Keratinocyte (primary cell): ENCODE data around the gene SUN2. TPM values are rescaled to one million over a fixed set of nuclear protein-coding genes. Genes with fewer than 3 reads are reported as not detected.

ENCODE experiments used
- DNase-seq: peaks from one replicate; pipeline ENCODE4 v3.0.0-alpha.2; 2011; ENCODE audit warnings: low read depth, missing footprints, low spot score
- FAIRE-seq: peaks from 2 replicates; lab custom pipeline; 2011; peaks lifted over from hg19 to GRCh38; lab: Jason Lieb, UNC
- H2AFZ ChIP-seq: 2 replicates; pipeline ENCODE4 v1.6.0; 2012; ENCODE audit warnings: low read length, control low read depth, inconsistent platforms; ENCODE audit not compliant: control insufficient read depth
- H3K27ac ChIP-seq: 2 replicates; pipeline ENCODE4 v1.5.1; 2011; ENCODE audit warnings: low read length; ENCODE audit not compliant: control insufficient read depth, insufficient read depth
- H3K27me3 ChIP-seq: 3 replicates; pipeline ENCODE4 v1.6.0; 2011; ENCODE audit warnings: low read length; ENCODE audit not compliant: control insufficient read depth, insufficient read depth; ENCODE audit errors: extremely low read depth
- H3K36me3 ChIP-seq, 2 experiments: 2 replicates in 1 of 2; 3 replicates in 1 of 2; pipeline ENCODE4 v1.5.1; 2011; ENCODE audit warnings: low read length in 2 of 2, mild to moderate bottlenecking in 1 of 2; ENCODE audit not compliant: control insufficient read depth in 2 of 2, insufficient read depth in 2 of 2; ENCODE audit errors: extremely low read depth in 1 of 2
- H3K4me1 ChIP-seq: 3 replicates; pipeline ENCODE4 v1.5.1; 2011; ENCODE audit warnings: low read length; ENCODE audit not compliant: control insufficient read depth, insufficient read depth; ENCODE audit errors: extremely low read depth
- H3K4me2 ChIP-seq: 3 replicates; pipeline ENCODE4 v1.6.0; 2011; ENCODE audit warnings: low read depth, low read length; ENCODE audit not compliant: control insufficient read depth, insufficient read depth; ENCODE audit errors: extremely low read depth
- H3K4me3 ChIP-seq, 3 experiments: fragments of 200-600 bp in 1 of 3; sonication (generic) in 1 of 3; 2 replicates in 2 of 3; 3 replicates in 1 of 3; pipeline ENCODE4 v1.5.1; 2011 to 2016; ENCODE audit warnings: low read length in 3 of 3, mild to moderate bottlenecking in 3 of 3, control low read depth in 2 of 3, inconsistent platforms in 1 of 3, low read depth in 1 of 3, mixed read lengths in 1 of 3, mixed run types in 1 of 3, moderate library complexity in 1 of 3; ENCODE audit not compliant: control insufficient read depth in 2 of 3, insufficient read depth in 2 of 3; ENCODE audit errors: extremely low read depth in 1 of 3
- H3K79me2 ChIP-seq: 2 replicates; pipeline ENCODE4 v1.6.0; 2012; ENCODE audit warnings: low read length; ENCODE audit not compliant: control insufficient read depth, insufficient read depth
- H3K9ac ChIP-seq: 3 replicates; pipeline ENCODE4 v1.6.0; 2011; ENCODE audit warnings: low read length; ENCODE audit not compliant: control insufficient read depth, insufficient read depth; ENCODE audit errors: extremely low read depth
- H3K9me1 ChIP-seq: 3 replicates; pipeline ENCODE4 v1.6.0; 2011; ENCODE audit warnings: low read length; ENCODE audit not compliant: control insufficient read depth, insufficient read depth; ENCODE audit errors: extremely low read depth
- H3K9me3 ChIP-seq: 2 replicates; pipeline ENCODE4 v1.5.1; 2012; ENCODE audit warnings: low read depth, low read length; ENCODE audit not compliant: control insufficient read depth
- H4K20me1 ChIP-seq: 3 replicates; pipeline ENCODE4 v1.6.0; 2011; ENCODE audit warnings: low read length; ENCODE audit not compliant: control insufficient read depth, insufficient read depth; ENCODE audit errors: extremely low read depth
- EZH2 ChIP-seq: IDR thresholded peaks from one replicate; pipeline ENCODE4 v1.6.1; 2012; ENCODE audit warnings: inconsistent platforms, mild to moderate bottlenecking, low read length, moderate library complexity
- dilution Hi-C: fragments of 300-500 bp; cut with MboI; formaldehyde crosslinking; loops from one replicate; pipeline ENCODE4 v1.7.0; 2020; ENCODE audit warnings: low sequenced_read_pairs; ENCODE audit not compliant: extremely low pct_ligation_motif_present
- polyA plus RNA-seq, 5 experiments: library from polyadenylated mRNA; depleted of rRNA in 3 of 5; stranded (reverse) in 3 of 5; stranded (forward) in 1 of 5; unstranded in 1 of 5; fragments of >200 nt; gene quantifications; 1 replicate in 1 of 5; 2 replicates in 3 of 5; 3 replicates in 1 of 5; pipeline versions ENCODE4 v1.2.1 to v1.2.3, GENCODE V29; 2011 to 2012; ENCODE audit warnings: missing spikeins in 2 of 5, low read depth in 1 of 5, low replicate concordance in 1 of 5
- TF ChIP-seq, protein P1 (sequence below), 3 experiments: IDR thresholded peaks in 1 of 3; conservative IDR thresholded peaks in 1 of 3; optimal IDR thresholded peaks in 1 of 3; 2 replicates in 2 of 3; 3 replicates in 1 of 3; pipeline versions ENCODE3 to v1.5.1; 2011; ENCODE audit warnings: low read length in 3 of 3, mild to moderate bottlenecking in 3 of 3, moderate library complexity in 2 of 3, control low read depth in 1 of 3, inconsistent platforms in 1 of 3; ENCODE audit not compliant: insufficient read depth in 2 of 3; ENCODE audit errors: extremely low read depth in 1 of 3

SUN2 gene
- polyA plus RNA-seq, 1 donor (not counting 4 experiments of a cell fraction or from before 2014, with no cell fraction given): 15.9 TPM

DNA sequence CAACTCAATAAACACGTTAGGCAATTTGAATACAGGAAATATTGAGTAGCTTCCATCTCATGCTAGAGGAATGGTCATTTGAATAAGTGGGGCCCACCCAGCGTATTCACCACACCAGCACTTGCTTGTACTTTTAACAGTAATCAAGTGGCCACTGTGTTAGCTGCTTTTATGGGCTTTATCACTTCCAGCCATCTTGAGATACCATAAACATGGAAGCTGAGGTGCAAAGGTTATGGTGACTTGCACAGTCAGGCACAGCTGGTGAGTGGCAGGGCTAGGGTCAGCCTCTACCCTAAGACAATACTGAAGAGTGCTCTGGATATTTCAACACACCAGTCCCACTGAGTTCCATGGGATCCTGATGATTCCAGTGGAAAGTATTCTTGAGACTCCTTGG, 61.7 kb downstream of the SUN2 start:
- no peaks in the 10 kb centered on the region for H4K20me1 ChIP-seq
- H3K9ac ChIP-seq: no peak overlapping the region
- H3K27ac ChIP-seq: no peak overlapping the region
- peaks cover 11 to 22% of the 10 kb centered on the region in 2 experiments for H3K36me3 ChIP-seq
- H3K27me3 ChIP-seq: no peaks in the 10 kb centered on the region
- H3K4me1 ChIP-seq: peaks cover 38% of the 10 kb centered on the region
- no peak for TF ChIP-seq EZH2
- TF ChIP-seq, protein P1, sequence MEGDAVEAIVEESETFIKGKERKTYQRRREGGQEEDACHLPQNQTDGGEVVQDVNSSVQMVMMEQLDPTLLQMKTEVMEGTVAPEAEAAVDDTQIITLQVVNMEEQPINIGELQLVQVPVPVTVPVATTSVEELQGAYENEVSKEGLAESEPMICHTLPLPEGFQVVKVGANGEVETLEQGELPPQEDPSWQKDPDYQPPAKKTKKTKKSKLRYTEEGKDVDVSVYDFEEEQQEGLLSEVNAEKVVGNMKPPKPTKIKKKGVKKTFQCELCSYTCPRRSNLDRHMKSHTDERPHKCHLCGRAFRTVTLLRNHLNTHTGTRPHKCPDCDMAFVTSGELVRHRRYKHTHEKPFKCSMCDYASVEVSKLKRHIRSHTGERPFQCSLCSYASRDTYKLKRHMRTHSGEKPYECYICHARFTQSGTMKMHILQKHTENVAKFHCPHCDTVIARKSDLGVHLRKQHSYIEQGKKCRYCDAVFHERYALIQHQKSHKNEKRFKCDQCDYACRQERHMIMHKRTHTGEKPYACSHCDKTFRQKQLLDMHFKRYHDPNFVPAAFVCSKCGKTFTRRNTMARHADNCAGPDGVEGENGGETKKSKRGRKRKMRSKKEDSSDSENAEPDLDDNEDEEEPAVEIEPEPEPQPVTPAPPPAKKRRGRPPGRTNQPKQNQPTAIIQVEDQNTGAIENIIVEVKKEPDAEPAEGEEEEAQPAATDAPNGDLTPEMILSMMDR (optimal IDR thresholded peaks at IDR 0.05 in 1 of 3, IDR thresholded peaks at IDR 0.05 in 1 of 3, conservative IDR thresholded peaks at IDR 0.05 in 1 of 3; ENCODE audit: extremely low read depth in 1 of 3, insufficient read depth in 2 of 3, low read length in 3 of 3): no peak
- FAIRE-seq: no peak
- no peaks in the 10 kb centered on the region for H3K9me1 ChIP-seq
- H3K79me2 ChIP-seq: peaks cover 70% of the 10 kb centered on the region
- DNase-seq: no peak
- dilution Hi-C loops: no loop called here
- no peaks in the 10 kb centered on the region for H3K9me3 ChIP-seq
- no peak overlapping the region for H3K4me3 ChIP-seq
- no peak overlapping the region for H2AFZ ChIP-seq
- no peak overlapping the region for H3K4me2 ChIP-seq

DNA sequence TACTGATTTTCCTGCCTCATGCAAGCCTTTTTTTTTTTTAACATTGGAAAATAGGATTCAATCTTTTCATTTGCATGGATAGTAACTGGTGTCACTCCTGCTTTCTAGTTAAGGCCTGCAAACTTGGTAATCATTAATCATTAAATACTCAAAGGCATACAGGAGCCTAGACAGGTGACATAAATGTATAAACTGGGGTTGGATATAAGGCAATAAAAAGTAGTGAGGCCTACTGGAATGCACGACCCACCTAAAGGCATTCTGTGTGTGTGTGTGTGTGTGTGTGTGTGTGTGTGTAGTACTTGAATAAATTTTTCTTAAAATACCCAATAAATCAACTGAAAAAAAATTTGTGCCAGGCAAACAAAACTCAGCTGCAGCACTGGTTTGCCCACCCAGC, 66.1 kb downstream of the SUN2 start:
- no peak overlapping the region for H3K9ac ChIP-seq
- no peaks in the 10 kb centered on the region for H3K4me1 ChIP-seq
- no peaks in the 10 kb centered on the region for H4K20me1 ChIP-seq
- no peak overlapping the region for H3K27ac ChIP-seq
- TF ChIP-seq, protein P1 (optimal IDR thresholded peaks at IDR 0.05 in 1 of 3, IDR thresholded peaks at IDR 0.05 in 1 of 3, conservative IDR thresholded peaks at IDR 0.05 in 1 of 3; ENCODE audit: extremely low read depth in 1 of 3, insufficient read depth in 2 of 3, low read length in 3 of 3): no peak
- no peak for TF ChIP-seq EZH2
- H2AFZ ChIP-seq: no peak overlapping the region
- peaks cover 43 to 47% of the 10 kb centered on the region in 2 experiments for H3K36me3 ChIP-seq
- no peak overlapping the region for H3K4me2 ChIP-seq
- FAIRE-seq (no peak), DNase-seq (no peak)
- H3K9me3 ChIP-seq: no peaks in the 10 kb centered on the region
- H3K4me3 ChIP-seq: no peak overlapping the region
- H3K9me1 ChIP-seq: no peaks in the 10 kb centered on the region
- dilution Hi-C loops: no loop called here
- peaks cover 37% of the 10 kb centered on the region for H3K79me2 ChIP-seq
- no peaks in the 10 kb centered on the region for H3K27me3 ChIP-seq
